Lower lobe of right lung (tissue), 2 donors: ENCODE measurements around the gene DOCK4. TPM values are rescaled to one million over a fixed set of nuclear protein-coding genes. Genes with fewer than 3 reads are reported as not detected.

Experiments used
- ATAC-seq, 2 donors: fragments of 200-7000 bp; cut with Tn5 transposase; one replicate each; pipeline ENCODE4 v1.9.1; 2020 to 2022; ENCODE audit warnings: mild to moderate bottlenecking in 2 of 2, moderate library complexity in 2 of 2
- DNase-seq: peaks from one replicate; pipeline ENCODE4 v3.0.0-alpha.2; 2020
- H3K27ac ChIP-seq: fragments of 200-600 bp; one replicate; pipeline ENCODE4 v1.8.0; 2022
- H3K27me3 ChIP-seq: fragments of 200-600 bp; one replicate; pipeline ENCODE4 v1.8.0; 2022; ENCODE audit warnings: low read depth
- H3K36me3 ChIP-seq: fragments of 200-600 bp; one replicate; pipeline ENCODE4 v1.8.0; 2022; ENCODE audit warnings: mild to moderate bottlenecking
- H3K4me1 ChIP-seq: fragments of 200-600 bp; one replicate; pipeline ENCODE4 v1.8.0; 2022
- H3K4me3 ChIP-seq: fragments of 200-600 bp; one replicate; pipeline ENCODE4 v1.8.0; 2022; ENCODE audit warnings: mild to moderate bottlenecking
- H3K9me3 ChIP-seq: fragments of 200-600 bp; one replicate; pipeline ENCODE4 v1.8.0; 2022
- intact Hi-C: fragments of 100-400 bp; cut with DNase I; formaldehyde crosslinking; loops from one replicate; pipeline ENCODE4 v1.11.0; 2022
- total RNA-seq: library from RNA; stranded (reverse); fragmentation: NEBNext Ultra II Directional; extraction: Animal tissue kit (Norgen Biotek cat#: 25700); gene quantifications from one replicate; pipeline ENCODE4 v1.2.1, GENCODE V29; 2021
- TF ChIP-seq, protein P1 (sequence below): fragments of 200-600 bp; IDR thresholded peaks from one replicate; pipeline ENCODE4 v1.8.0; 2022; ENCODE audit warnings: antibody characterized with exemption, mild to moderate bottlenecking
- donor health status: DM: no; HTN: yes; CAD: no; lungs with severe emphysema.

Gene DOCK4
- total RNA-seq, 1 donor from 2014 or later: 78.5 TPM

DNA sequence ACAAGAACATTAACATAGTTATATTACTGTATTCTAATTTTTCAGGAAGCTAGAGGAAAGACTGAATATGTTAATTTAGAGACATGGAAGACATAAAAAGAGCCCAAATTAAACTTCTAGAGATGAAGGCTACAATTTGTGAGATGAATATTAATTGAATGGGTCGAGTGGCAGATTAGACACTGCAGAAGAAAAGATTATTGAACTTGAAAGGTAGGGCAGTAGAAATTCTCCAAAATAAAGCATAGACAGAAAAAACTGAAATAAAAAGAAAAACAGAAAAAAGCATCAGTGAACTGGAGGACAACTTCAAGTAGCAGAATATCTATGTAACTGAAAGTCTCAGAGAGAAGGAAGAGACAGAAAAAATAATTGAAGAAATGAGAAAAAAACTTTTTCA lies 369.6 kb downstream of the DOCK4 start:
- intact Hi-C loops: no loop called here
- ATAC-seq: no peak
- DNase-seq: no peak
- peaks cover 37% of the 10 kb centered on the region for H3K36me3 ChIP-seq
- no peak overlapping the region for H3K4me3 ChIP-seq
- no peaks in the 10 kb centered on the region for H3K4me1 ChIP-seq
- H3K27ac ChIP-seq: no peak overlapping the region
- no peaks in the 10 kb centered on the region for H3K27me3 ChIP-seq
- TF ChIP-seq, protein P1, sequence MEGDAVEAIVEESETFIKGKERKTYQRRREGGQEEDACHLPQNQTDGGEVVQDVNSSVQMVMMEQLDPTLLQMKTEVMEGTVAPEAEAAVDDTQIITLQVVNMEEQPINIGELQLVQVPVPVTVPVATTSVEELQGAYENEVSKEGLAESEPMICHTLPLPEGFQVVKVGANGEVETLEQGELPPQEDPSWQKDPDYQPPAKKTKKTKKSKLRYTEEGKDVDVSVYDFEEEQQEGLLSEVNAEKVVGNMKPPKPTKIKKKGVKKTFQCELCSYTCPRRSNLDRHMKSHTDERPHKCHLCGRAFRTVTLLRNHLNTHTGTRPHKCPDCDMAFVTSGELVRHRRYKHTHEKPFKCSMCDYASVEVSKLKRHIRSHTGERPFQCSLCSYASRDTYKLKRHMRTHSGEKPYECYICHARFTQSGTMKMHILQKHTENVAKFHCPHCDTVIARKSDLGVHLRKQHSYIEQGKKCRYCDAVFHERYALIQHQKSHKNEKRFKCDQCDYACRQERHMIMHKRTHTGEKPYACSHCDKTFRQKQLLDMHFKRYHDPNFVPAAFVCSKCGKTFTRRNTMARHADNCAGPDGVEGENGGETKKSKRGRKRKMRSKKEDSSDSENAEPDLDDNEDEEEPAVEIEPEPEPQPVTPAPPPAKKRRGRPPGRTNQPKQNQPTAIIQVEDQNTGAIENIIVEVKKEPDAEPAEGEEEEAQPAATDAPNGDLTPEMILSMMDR: no peak
- H3K9me3 ChIP-seq: no peaks in the 10 kb centered on the region

DNA sequence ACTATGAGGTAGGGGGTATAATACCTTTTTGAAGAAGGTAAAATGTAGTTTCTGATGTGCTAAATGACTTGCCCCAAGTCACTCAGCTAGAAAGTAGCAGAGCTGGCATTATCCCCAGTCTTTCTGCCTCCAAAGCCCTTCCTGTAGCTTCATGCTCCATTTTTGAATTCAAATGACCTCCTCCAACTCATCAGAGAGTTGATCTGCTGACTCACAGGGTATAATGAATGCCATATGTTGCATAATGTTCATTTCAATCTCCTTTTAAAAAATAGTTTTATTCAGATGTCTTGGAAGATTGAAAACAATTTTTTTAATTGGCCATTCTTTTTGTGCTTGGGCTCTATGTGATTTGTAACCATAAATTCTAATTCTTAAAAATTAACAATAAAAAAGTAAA lies 371.1 kb downstream of the DOCK4 start:
- intact Hi-C loops: no loop called here
- H3K4me1 ChIP-seq: no peaks in the 10 kb centered on the region
- H3K27ac ChIP-seq: no peak overlapping the region
- peaks cover 31% of the 10 kb centered on the region for H3K36me3 ChIP-seq
- DNase-seq: no peak
- ATAC-seq: no peak
- no peak overlapping the region for H3K4me3 ChIP-seq
- TF ChIP-seq, protein P1: no peak
- H3K9me3 ChIP-seq: no peaks in the 10 kb centered on the region
- H3K27me3 ChIP-seq: no peaks in the 10 kb centered on the region

DNA sequence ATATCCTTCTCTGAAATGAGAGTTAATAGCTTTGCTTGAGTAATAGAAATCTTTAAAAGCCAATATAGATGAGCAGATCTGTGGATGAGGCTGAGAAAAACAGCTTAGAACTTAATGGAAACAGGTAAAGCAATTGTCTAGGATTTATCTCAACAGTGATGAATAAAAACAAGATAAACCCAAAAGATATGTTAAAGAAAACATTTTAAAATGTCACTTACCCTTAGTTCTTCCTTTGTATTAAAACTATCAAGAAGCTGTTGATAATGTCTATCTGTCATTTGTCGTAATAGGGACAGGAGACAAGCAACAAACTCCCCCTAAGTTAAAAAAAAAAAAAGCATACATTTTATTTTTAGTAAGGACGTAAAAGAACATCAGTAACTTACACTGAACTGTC lies 371.8 kb downstream of the DOCK4 start:
- Histone ChIP-seq H3K9me3 (no peaks in the 10 kb centered on the region), H3K4me1 (no peaks in the 10 kb centered on the region), H3K27me3 (no peaks in the 10 kb centered on the region), H3K36me3 (peaks cover 33% of the 10 kb centered on the region), H3K27ac (no peak overlapping the region), H3K4me3 (no peak overlapping the region)
- ATAC-seq: no peak
- TF ChIP-seq, protein P1: no peak
- intact Hi-C loops: no loop called here
- no peak for DNase-seq

GRCh38 chr7:111833466-111833865 lies 372.7 kb downstream of the DOCK4 start:
- peaks cover 33% of the 10 kb centered on the region for H3K36me3 ChIP-seq
- no peaks in the 10 kb centered on the region for H3K9me3 ChIP-seq
- no peak for DNase-seq
- no peak overlapping the region for H3K4me3 ChIP-seq
- intact Hi-C loops: no loop called here
- no peak for ATAC-seq
- H3K4me1 ChIP-seq: no peaks in the 10 kb centered on the region
- H3K27ac ChIP-seq: no peak overlapping the region
- TF ChIP-seq, protein P1: no peak
- no peaks in the 10 kb centered on the region for H3K27me3 ChIP-seq

GRCh38 chr7:111832174-111832573 lies 374.0 kb downstream of the DOCK4 start:
- Histone ChIP-seq H3K9me3 (no peaks in the 10 kb centered on the region), H3K4me1 (no peaks in the 10 kb centered on the region), H3K4me3 (no peak overlapping the region), H3K27me3 (no peaks in the 10 kb centered on the region), H3K27ac (no peak overlapping the region), H3K36me3 (peaks cover 35% of the 10 kb centered on the region)
- intact Hi-C loops: no loop called here
- TF ChIP-seq, protein P1: no peak
- no peak for DNase-seq
- no peak for ATAC-seq

DNA sequence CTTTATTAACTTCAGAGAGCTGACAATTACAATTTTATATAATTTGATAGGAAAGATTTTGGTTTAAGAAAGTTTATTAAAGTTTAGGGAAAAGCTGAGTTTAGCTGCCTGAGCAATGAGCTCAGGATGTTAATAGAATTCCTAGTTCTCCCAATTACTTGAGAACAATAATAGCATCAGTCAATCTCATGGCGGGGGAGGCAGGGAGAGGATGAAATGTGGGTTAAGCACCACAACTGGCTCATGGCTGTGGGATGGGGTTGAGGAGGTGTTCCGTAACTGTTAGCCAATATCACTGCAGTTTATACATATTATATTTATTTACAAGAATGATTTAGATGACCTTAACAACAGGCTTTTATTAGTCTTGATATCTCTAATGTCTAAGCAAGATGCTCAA lies 377.0 kb downstream of the DOCK4 start:
- intact Hi-C loops: no loop called here
- Histone ChIP-seq H3K9me3 (no peaks in the 10 kb centered on the region), H3K27ac (no peak overlapping the region), H3K36me3 (peaks cover 38% of the 10 kb centered on the region), H3K27me3 (no peaks in the 10 kb centered on the region), H3K4me1 (no peaks in the 10 kb centered on the region), H3K4me3 (no peak overlapping the region)
- TF ChIP-seq, protein P1: no peak
- ATAC-seq (no peak), DNase-seq (no peak)
